PC-3 (cell line): ENCODE results near the gene UROD. TPM values are rescaled to one million over a fixed set of nuclear protein-coding genes. Genes with fewer than 3 reads are reported as not detected.

ENCODE experiments used
- ATAC-seq: fragments of 200-7000 bp; cut with Tn5 transposase; 2 replicates; pipeline ENCODE4 v1.9.1; 2020; ENCODE audit warnings: mild to moderate bottlenecking, moderate library complexity
- Bru-seq: library from RNA; stranded (reverse); fragments of 400-500 nt; gene quantifications from one replicate; lab custom pipeline; 2021; lab: Mats Ljungman, UMichigan
- BruChase-seq, 2 experiments: library from RNA; stranded (reverse); fragments of 400-500 nt; gene quantifications; one replicate each; lab custom pipeline; 2021; lab: Mats Ljungman, UMichigan
- BruUV-seq: library from RNA; stranded (reverse); fragments of 400-500 nt; replicated peaks from 2 replicates; lab custom pipeline; 2021; lab: Mats Ljungman, UMichigan
- CTCF ChIA-PET: fragments of 300-600 bp; sonication (Branson Sonifier 250); formaldehyde crosslinking; loops from one replicate; lab custom pipeline; 2022; ENCODE audit warnings: antibody characterized with exemption; lab: Charles Lee
- POLR2A ChIA-PET: fragments of 300-600 bp; sonication (Branson Sonifier 250); formaldehyde crosslinking; loops from one replicate; lab custom pipeline; 2022; ENCODE audit warnings: antibody characterized with exemption; ENCODE audit not compliant: unreplicated experiment; lab: Charles Lee
- DNase-seq: peaks from one replicate; pipeline ENCODE4 v3.0.0-alpha.2; 2015
- H2AFZ ChIP-seq: fragments of 300-600 bp; sonication (generic); 2 replicates; pipeline ENCODE4 v1.6.0; 2016; ENCODE audit warnings: antibody characterized with exemption, low read length
- H3F3A ChIP-seq: fragments of 300-600 bp; sonication (generic); one replicate; pipeline ENCODE4 v1.6.0; 2017; ENCODE audit warnings: antibody characterized with exemption, low read length, control low read depth, mild to moderate bottlenecking; ENCODE audit not compliant: unreplicated experiment
- H3K27ac ChIP-seq: fragments of 300-600 bp; sonication (generic); 2 replicates; pipeline ENCODE4 v1.5.1; 2016; ENCODE audit warnings: mild to moderate bottlenecking, low read length
- H3K27me3 ChIP-seq: fragments of 300-600 bp; sonication (generic); 2 replicates; pipeline ENCODE4 v1.6.1; 2016; ENCODE audit warnings: low read length, mixed read lengths
- H3K36me3 ChIP-seq: fragments of 300-600 bp; sonication (generic); 2 replicates; pipeline ENCODE4 v1.6.1; 2016; ENCODE audit warnings: low read depth, mixed run types, low read length, mixed read lengths
- H3K4me1 ChIP-seq: fragments of 300-600 bp; sonication (generic); 2 replicates; pipeline ENCODE4 v1.5.1; 2016; ENCODE audit warnings: low read length; ENCODE audit not compliant: insufficient read depth
- H3K4me2 ChIP-seq: fragments of 300-600 bp; sonication (generic); 2 replicates; pipeline ENCODE4 v1.6.0; 2016; ENCODE audit warnings: low read length
- H3K4me3 ChIP-seq: fragments of 300-600 bp; sonication (generic); 2 replicates; pipeline ENCODE4 v1.5.1; 2016; ENCODE audit warnings: mild to moderate bottlenecking, low read length, mixed read lengths
- H3K79me2 ChIP-seq: fragments of 300-600 bp; sonication (generic); 2 replicates; pipeline ENCODE4 v1.6.1; 2017; ENCODE audit warnings: low read length, mixed read lengths
- H3K9ac ChIP-seq: fragments of 300-600 bp; sonication (generic); 2 replicates; pipeline ENCODE4 v1.6.0; 2016; ENCODE audit warnings: mild to moderate bottlenecking, low read length
- H3K9me2 ChIP-seq: fragments of 300-600 bp; sonication (generic); replicated peaks from 2 replicates; pipeline ENCODE4 v1.6.1; 2016; ENCODE audit warnings: mixed run types, low read length, mixed read lengths
- H3K9me3 ChIP-seq: fragments of 300-600 bp; sonication (generic); 2 replicates; pipeline ENCODE4 v1.6.1; 2016; ENCODE audit warnings: low read length, mixed read lengths
- H4K20me1 ChIP-seq: fragments of 300-600 bp; sonication (generic); 2 replicates; pipeline ENCODE4 v1.6.1; 2016; ENCODE audit warnings: low read length, mixed read lengths
- CTCF ChIP-seq: fragments of 300-600 bp; sonication (generic); conservative IDR thresholded peaks from 2 replicates; pipeline ENCODE4 v1.5.1; 2017; ENCODE audit warnings: antibody characterized with exemption, low read depth, mild to moderate bottlenecking, low read length
- EZH2 ChIP-seq: fragments of 300-600 bp; sonication (generic); IDR thresholded peaks from one replicate; pipeline ENCODE4 v1.6.1; 2017; ENCODE audit warnings: antibody characterized with exemption, mild to moderate bottlenecking, low read length; ENCODE audit not compliant: unreplicated experiment
- EZH2phosphoT487 ChIP-seq: fragments of 300-600 bp; sonication (generic); IDR thresholded peaks from 2 replicates; pipeline ENCODE4 v1.6.1; 2018; ENCODE audit warnings: mild to moderate bottlenecking, antibody characterized with exemption, low read length, borderline replicate concordance
- intact Hi-C: fragments of 100-400 bp; cut with micrococcal nuclease; formaldehyde crosslinking; loops from 2 replicates; pipeline ENCODE4 v1.9.0; 2023
- long read RNA-seq: library from polyadenylated mRNA; unstranded; transcript quantifications from one replicate; pipeline ENCODE4 v2.0.0, GENCODE V29; 2021; ENCODE audit not compliant: unreplicated experiment
- total RNA-seq: library from RNA; depleted of rRNA; stranded (reverse); fragments of >200 nt; gene quantifications from 2 replicates; pipeline ENCODE4 v1.2.3, GENCODE V29; 2014; rRNA removed

Gene UROD
- total RNA-seq, result 167 and 168 TPM in 2 replicates
- percentile 91 among the genes with signal in this experiment for Bru-seq, nascent RNA
- BruChase-seq, experiment 1, labeled RNA remaining after a 6-hour chase, result percentile 94 among the genes with signal in this experiment
- BruChase-seq, experiment 2, labeled RNA remaining after a 2-hour chase, result percentile 96 among the genes with signal in this experiment
- long read RNA-seq, transcript UROD-210 (2 exons, 524 nt), result minor isoform, 8 of 204 reads
- long read RNA-seq, transcript UROD-201 (10 exons, 1,300 nt), result major isoform, 89 of 204 reads
- long read RNA-seq, partial matches to known transcripts, result 34 of 204 reads
- long read RNA-seq, other reads (novel, unspliced or antisense), result 70 of 204 reads

- POLR2A ChIA-PET, result interaction anchor here (0.6 to 1.7 kb wide), 6 partner anchors 87 to 536 kb away, joined by 3 to 52 read pairs (median 5); partner anchors contain the start of genes PLK3 and PRDX1
- Histone ChIP-seq H3F3A (no peaks in the 10 kb centered on the region), H4K20me1 (no peaks in the 10 kb centered on the region), H3K4me3 (peak within 1 kb of the TSS; percentile 93), H3K4me1 (peaks cover 22% of the 10 kb centered on the region), H2AFZ (peak within 1 kb of the TSS; percentile 96), H3K9ac (peak within 1 kb of the TSS; percentile 73), H3K36me3 (peaks cover 10% of the 10 kb centered on the region), H3K79me2 (peaks cover 27% of the 10 kb centered on the region), H3K9me3 (no peaks in the 10 kb centered on the region), H3K4me2 (peak within 1 kb of the TSS; percentile 98), H3K27ac (peak within 1 kb of the TSS; percentile 37), H3K9me2 (no peaks in the 10 kb centered on the region), H3K27me3 (no peaks in the 10 kb centered on the region)
- intact Hi-C loops, result loop anchor here (1.0 to 5.0 kb wide), 9 partner anchors 26 to 479 kb away; partner anchors contain the start of genes EIF2B3, MUTYH, TESK2 and TOE1
- TF ChIP-seq CTCF (no peak), EZH2 (no peak), EZH2phosphoT487 (no peak)
- ATAC-seq (peak; percentile 69), DNase-seq (peak; percentile 96)
- TSS peak; percentile 68 for BruUV-seq
- CTCF ChIA-PET, result interaction anchor here (0.7 to 3.2 kb wide), 2 partner anchors 211 to 291 kb away, joined by 3 to 28 read pairs; no protein-coding TSS in a partner anchor
These were observed at the start of gene UROD for GRCh38 chr1:45011837-45012638. Gene UROD, plus strand, starts transcription at chr1:45012254. Its CDS starts 12 bp downstream, at chr1:45012266.

GRCh38 chr1:44962729-44963128 lies 49.3 kb upstream of the UROD start:
- Histone ChIP-seq H3K4me2 (no peak overlapping the region), H4K20me1 (no peaks in the 10 kb centered on the region), H3F3A (no peaks in the 10 kb centered on the region), H3K79me2 (no peaks in the 10 kb centered on the region), H3K4me3 (no peak overlapping the region), H3K9me2 (no peaks in the 10 kb centered on the region), H3K4me1 (no peaks in the 10 kb centered on the region), H3K36me3 (no peaks in the 10 kb centered on the region), H3K27ac (no peak overlapping the region), H3K9ac (no peak overlapping the region), H3K9me3 (no peaks in the 10 kb centered on the region), H3K27me3 (no peaks in the 10 kb centered on the region), H2AFZ (no peak overlapping the region)
- ChIA-PET POLR2A (no interaction called here), CTCF (interaction anchor here (0.6 kb wide), 1 partner anchor 10 kb away, joined by 3 read pairs; no protein-coding TSS in a partner anchor)
- BruUV-seq, result no TSS peak
- DNase-seq (no peak), ATAC-seq (no peak; the same call in 1 of the 2 replicates)
- TF ChIP-seq EZH2phosphoT487 (no peak), CTCF (no peak), EZH2 (no peak)
- intact Hi-C loops, result no loop called here
